Activated naive CD8-positive, alpha-beta T cell treated with anti-CD3 and anti-CD28 coated beads, Interleukin-2, amount 10 ng/mL, durations not matched to agents 7 days and 5 days (primary cell): ENCODE measurements around the gene RIMKLA. TPM values are rescaled to one million over a fixed set of nuclear protein-coding genes. Genes with fewer than 3 reads are reported as not detected.

Experiments used
- ATAC-seq: fragments of 150-1000 bp; cut with Tn5 transposase; one replicate; pipeline ENCODE4 v1.10.0; 2021; ENCODE audit warnings: low read depth, moderate library complexity
- POLR2A ChIA-PET: fragments of 350-600 bp; sonication (Branson Sonifier 250); formaldehyde crosslinking; loops from one replicate; lab custom pipeline; 2021; ENCODE audit warnings: antibody characterized with exemption; lab: Charles Lee
- DNase-seq: peaks from one replicate; pipeline ENCODE4 v3.0.0; 2021
- H3K27ac Mint-ChIP-seq: one replicate; pipeline ENCODE4 v1.8.0; 2022; ENCODE audit warnings: mild to moderate bottlenecking, mixed read lengths
- H3K27me3 Mint-ChIP-seq: one replicate; pipeline ENCODE4 v1.8.0; 2022; ENCODE audit warnings: mild to moderate bottlenecking, moderate library complexity, mixed read lengths
- H3K36me3 Mint-ChIP-seq: one replicate; pipeline ENCODE4 v1.8.0; 2021; ENCODE audit warnings: mild to moderate bottlenecking, mixed read lengths
- H3K4me1 Mint-ChIP-seq: one replicate; pipeline ENCODE4 v1.8.0; 2021; ENCODE audit warnings: mixed read lengths
- H3K4me3 Mint-ChIP-seq: one replicate; pipeline ENCODE4 v1.8.0; 2022; ENCODE audit warnings: mild to moderate bottlenecking, moderate library complexity, mixed read lengths
- H3K9me3 Mint-ChIP-seq: one replicate; pipeline ENCODE4 v1.8.0; 2021; ENCODE audit warnings: mixed read lengths
- total RNA-seq, 2 experiments: library from RNA; stranded (reverse); gene quantifications; one replicate each; pipeline ENCODE4 v1.2.3, GENCODE V29; 2021

Gene RIMKLA
- total RNA-seq, 2 experiments from 2014 or later = 3.6 to 3.7 TPM

DNA sequence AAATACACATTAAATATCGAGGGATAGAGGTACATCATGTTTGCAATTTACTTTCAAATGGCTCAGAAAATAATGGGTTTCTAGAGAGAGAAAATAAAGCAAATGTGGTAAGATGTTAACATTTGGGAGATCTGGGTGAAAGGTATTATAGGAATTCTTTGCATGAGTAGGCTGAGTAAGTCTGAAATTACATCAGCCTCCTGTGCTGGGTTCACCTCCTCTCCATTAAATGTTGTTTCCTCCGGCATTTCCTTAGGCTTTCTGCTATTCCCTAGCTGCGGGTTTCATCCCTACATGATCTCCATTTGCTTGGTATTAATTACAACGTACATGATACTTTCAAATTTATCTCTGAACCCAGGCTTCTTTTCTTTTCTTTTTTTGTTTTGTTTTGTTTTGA, 43.6 kb downstream of the RIMKLA start:
- DNase-seq (no peak), ATAC-seq (no peak)
- peaks cover 2% of the 10 kb centered on the region for H3K4me1 Mint-ChIP-seq
- no peak overlapping the region for H3K27ac Mint-ChIP-seq
- H3K36me3 Mint-ChIP-seq = no peaks in the 10 kb centered on the region
- H3K9me3 Mint-ChIP-seq = no peaks in the 10 kb centered on the region
- H3K27me3 Mint-ChIP-seq = peaks cover 4% of the 10 kb centered on the region
- POLR2A ChIA-PET = no interaction called here
- no peak overlapping the region for H3K4me3 Mint-ChIP-seq

GRCh38 chr1:42427240-42427639, 46.6 kb downstream of the RIMKLA start:
- Mint-ChIP-seq H3K4me3 (no peak overlapping the region), H3K27ac (no peak overlapping the region), H3K27me3 (peaks cover 4% of the 10 kb centered on the region), H3K36me3 (no peaks in the 10 kb centered on the region), H3K4me1 (peaks cover 2% of the 10 kb centered on the region), H3K9me3 (no peaks in the 10 kb centered on the region)
- DNase-seq (no peak), ATAC-seq (no peak)
- POLR2A ChIA-PET = interaction anchor here (0.6 kb wide), 1 partner anchor 1185 kb away, joined by 5 read pairs; the partner anchor contains the start of gene SCMH1

- Mint-ChIP-seq H3K27ac (no peak overlapping the region), H3K4me1 (peaks cover 2% of the 10 kb centered on the region), H3K36me3 (no peaks in the 10 kb centered on the region), H3K9me3 (no peaks in the 10 kb centered on the region), H3K27me3 (peaks cover 2% of the 10 kb centered on the region), H3K4me3 (no peak overlapping the region)
- POLR2A ChIA-PET = no interaction called here
- ATAC-seq (no peak), DNase-seq (no peak)
Observed at GRCh38 chr1:42429603-42430002, 49.0 kb downstream of the RIMKLA start.

DNA sequence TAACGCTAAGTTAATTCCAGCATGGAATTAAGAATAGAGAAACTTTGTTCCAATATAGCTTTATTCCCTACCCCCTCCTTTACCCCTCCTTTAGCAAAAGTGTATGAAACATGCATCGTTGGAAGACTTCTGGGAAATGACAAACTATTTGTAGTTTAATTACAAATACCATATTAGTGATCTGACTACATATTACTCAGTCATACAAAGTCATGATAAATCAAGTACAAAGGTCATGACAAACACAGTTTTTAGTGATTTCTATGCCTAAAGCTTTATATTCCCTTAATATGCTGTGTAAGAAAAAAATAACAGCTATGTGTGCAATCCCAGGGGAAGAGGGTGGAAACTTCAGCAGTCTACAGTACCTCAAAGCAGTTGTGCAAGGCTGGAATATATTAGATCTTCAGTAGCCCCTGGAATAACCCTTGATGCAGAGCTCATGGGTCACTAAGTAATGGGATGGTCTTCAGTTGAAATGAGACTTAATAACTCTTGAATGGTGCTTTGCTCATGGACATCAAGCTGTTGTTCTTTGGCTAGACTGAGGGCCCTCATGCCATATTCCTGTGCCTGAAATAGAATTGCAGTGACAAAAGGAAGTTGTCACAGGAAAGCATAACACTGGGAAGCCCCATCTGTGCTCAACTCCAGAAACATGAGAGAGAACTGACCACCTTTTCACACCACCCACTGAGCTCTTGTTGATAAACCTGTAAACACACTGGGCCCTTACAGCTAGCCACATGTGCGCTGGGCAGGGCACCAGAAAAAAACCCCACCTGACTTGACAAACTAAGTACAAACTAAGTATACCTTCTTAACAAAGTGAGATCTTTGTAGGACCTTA, 49.9 kb downstream of the RIMKLA start:
- Mint-ChIP-seq H3K27me3 (peaks cover 2% of the 10 kb centered on the region), H3K4me1 (no peaks in the 10 kb centered on the region), H3K9me3 (no peaks in the 10 kb centered on the region), H3K36me3 (no peaks in the 10 kb centered on the region), H3K27ac (no peak overlapping the region), H3K4me3 (no peak overlapping the region)
- POLR2A ChIA-PET = no interaction called here
- no peak for ATAC-seq
- DNase-seq = no peak

GRCh38 chr1:42431514-42431913, 50.9 kb downstream of the RIMKLA start:
- Mint-ChIP-seq H3K27ac (no peak overlapping the region), H3K4me3 (no peak overlapping the region), H3K36me3 (no peaks in the 10 kb centered on the region), H3K27me3 (peaks cover 2% of the 10 kb centered on the region), H3K4me1 (no peaks in the 10 kb centered on the region), H3K9me3 (no peaks in the 10 kb centered on the region)
- DNase-seq (no peak), ATAC-seq (no peak)
- POLR2A ChIA-PET = no interaction called here

GRCh38 chr1:42432714-42433113, 52.1 kb downstream of the RIMKLA start:
- H3K27ac Mint-ChIP-seq = no peak overlapping the region
- peaks cover 3% of the 10 kb centered on the region for H3K4me1 Mint-ChIP-seq
- H3K36me3 Mint-ChIP-seq = no peaks in the 10 kb centered on the region
- no peaks in the 10 kb centered on the region for H3K27me3 Mint-ChIP-seq
- DNase-seq (no peak), ATAC-seq (no peak)
- H3K9me3 Mint-ChIP-seq = no peaks in the 10 kb centered on the region
- POLR2A ChIA-PET = no interaction called here
- no peak overlapping the region for H3K4me3 Mint-ChIP-seq

- Mint-ChIP-seq H3K27ac (no peak overlapping the region), H3K36me3 (no peaks in the 10 kb centered on the region), H3K4me3 (no peak overlapping the region), H3K9me3 (no peaks in the 10 kb centered on the region), H3K27me3 (no peaks in the 10 kb centered on the region), H3K4me1 (peaks cover 3% of the 10 kb centered on the region)
- ATAC-seq = no peak
- POLR2A ChIA-PET = no interaction called here
- no peak for DNase-seq
Observed at GRCh38 chr1:42433369-42433768, 52.8 kb downstream of the RIMKLA start.

DNA sequence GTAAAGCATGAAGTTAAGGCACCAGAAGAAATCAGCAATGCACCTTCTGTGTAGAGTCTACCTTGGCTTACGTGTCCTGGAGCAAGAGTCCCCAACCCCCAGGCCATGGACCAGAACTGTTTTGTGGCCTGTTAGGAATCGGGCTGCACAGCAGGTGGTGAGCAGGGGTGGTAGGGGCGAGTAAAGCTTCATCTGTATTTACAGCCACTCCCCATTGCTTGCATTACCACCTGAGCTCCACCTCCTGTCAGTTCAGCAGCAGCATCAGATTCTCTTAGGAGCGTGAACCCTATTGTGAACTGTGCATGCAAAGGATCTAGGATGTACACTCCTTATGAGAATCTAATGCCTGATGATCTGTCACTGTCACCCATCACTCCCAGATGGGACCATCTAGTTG, 53.7 kb downstream of the RIMKLA start:
- Mint-ChIP-seq H3K27ac (no peak overlapping the region), H3K4me1 (peaks cover 3% of the 10 kb centered on the region), H3K4me3 (no peak overlapping the region), H3K9me3 (no peaks in the 10 kb centered on the region), H3K27me3 (no peaks in the 10 kb centered on the region), H3K36me3 (no peaks in the 10 kb centered on the region)
- POLR2A ChIA-PET = no interaction called here
- no peak for DNase-seq
- ATAC-seq = no peak

DNA sequence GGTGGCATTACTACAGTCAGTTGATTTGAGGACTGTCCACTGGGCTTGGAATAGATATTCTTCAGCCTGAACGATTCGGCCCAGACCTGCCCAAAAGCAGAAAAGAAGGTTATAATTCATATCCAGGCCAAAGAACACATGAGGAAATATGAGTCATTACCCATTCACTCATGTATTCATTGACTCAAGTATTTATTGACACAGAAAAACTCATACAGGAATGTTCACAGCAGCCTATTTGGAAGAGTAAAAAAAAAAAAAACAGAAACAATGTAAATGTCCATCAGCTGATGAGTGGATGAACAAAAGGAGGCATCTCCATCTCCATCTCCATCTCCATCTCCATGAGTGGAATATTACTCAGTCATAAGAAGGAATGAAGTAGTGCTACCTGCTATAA, 59.3 kb downstream of the RIMKLA start:
- H3K27ac Mint-ChIP-seq = no peak overlapping the region
- peaks cover 3% of the 10 kb centered on the region for H3K4me1 Mint-ChIP-seq
- POLR2A ChIA-PET = no interaction called here
- no peaks in the 10 kb centered on the region for H3K36me3 Mint-ChIP-seq
- no peak overlapping the region for H3K4me3 Mint-ChIP-seq
- no peaks in the 10 kb centered on the region for H3K27me3 Mint-ChIP-seq
- no peak for ATAC-seq
- no peaks in the 10 kb centered on the region for H3K9me3 Mint-ChIP-seq
- DNase-seq = no peak

DNA sequence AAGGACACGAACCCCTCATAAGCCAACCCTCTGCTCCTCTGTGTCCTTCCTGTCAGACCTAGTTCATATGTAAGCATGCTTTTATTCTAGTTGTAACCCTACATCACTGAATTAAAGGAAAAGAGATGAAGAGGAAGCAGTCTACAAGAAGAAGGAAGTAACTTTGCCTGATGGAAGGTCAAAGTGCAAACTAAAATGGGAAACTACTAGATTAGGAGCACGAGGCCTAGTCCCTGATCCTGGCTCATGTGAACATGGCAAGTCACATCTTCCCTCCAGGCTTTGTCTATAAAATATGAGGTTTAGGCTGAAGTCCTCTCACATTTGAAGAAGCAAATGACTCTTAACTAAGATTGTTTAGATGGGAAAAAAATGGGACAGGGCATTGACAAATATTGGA, 62.1 kb downstream of the RIMKLA start:
- ATAC-seq (no peak), DNase-seq (no peak)
- POLR2A ChIA-PET = no interaction called here
- H3K9me3 Mint-ChIP-seq = no peaks in the 10 kb centered on the region
- no peak overlapping the region for H3K4me3 Mint-ChIP-seq
- H3K4me1 Mint-ChIP-seq = peaks cover 2% of the 10 kb centered on the region
- no peaks in the 10 kb centered on the region for H3K27me3 Mint-ChIP-seq
- H3K36me3 Mint-ChIP-seq = no peaks in the 10 kb centered on the region
- no peak overlapping the region for H3K27ac Mint-ChIP-seq

DNA sequence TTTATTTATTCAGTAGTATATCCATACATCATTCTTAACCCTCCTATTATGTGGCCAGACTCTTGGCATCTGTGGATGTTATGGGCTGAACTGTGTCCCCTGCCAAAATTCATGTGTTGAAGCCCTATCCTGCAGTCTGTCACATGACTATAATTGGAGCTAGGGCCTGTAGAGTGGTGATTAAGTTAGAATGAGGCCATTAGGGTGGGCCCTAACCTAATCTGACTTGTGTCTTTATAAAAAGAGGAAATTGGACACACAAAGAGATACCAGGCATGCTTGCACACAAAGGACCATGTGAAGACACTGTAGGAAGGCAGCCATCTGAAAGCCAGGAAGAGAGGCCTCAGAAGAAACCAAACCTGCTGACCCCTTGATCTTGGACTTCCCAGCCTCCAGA, 68.7 kb downstream of the RIMKLA start:
- Mint-ChIP-seq H3K4me1 (peaks cover 2% of the 10 kb centered on the region), H3K36me3 (no peaks in the 10 kb centered on the region), H3K27ac (no peak overlapping the region), H3K27me3 (peaks cover 2% of the 10 kb centered on the region), H3K9me3 (no peaks in the 10 kb centered on the region), H3K4me3 (no peak overlapping the region)
- POLR2A ChIA-PET = interaction anchor here (0.5 kb wide), 1 partner anchor 12 kb away, joined by 3 read pairs; no protein-coding TSS in a partner anchor
- DNase-seq (no peak), ATAC-seq (no peak)

GRCh38 chr1:42450061-42450460, 69.5 kb downstream of the RIMKLA start:
- no peaks in the 10 kb centered on the region for H3K36me3 Mint-ChIP-seq
- DNase-seq (no peak), ATAC-seq (no peak)
- POLR2A ChIA-PET = no interaction called here
- H3K4me1 Mint-ChIP-seq = peaks cover 2% of the 10 kb centered on the region
- H3K27ac Mint-ChIP-seq = no peak overlapping the region
- no peak overlapping the region for H3K4me3 Mint-ChIP-seq
- no peaks in the 10 kb centered on the region for H3K9me3 Mint-ChIP-seq
- H3K27me3 Mint-ChIP-seq = peaks cover 2% of the 10 kb centered on the region

DNA sequence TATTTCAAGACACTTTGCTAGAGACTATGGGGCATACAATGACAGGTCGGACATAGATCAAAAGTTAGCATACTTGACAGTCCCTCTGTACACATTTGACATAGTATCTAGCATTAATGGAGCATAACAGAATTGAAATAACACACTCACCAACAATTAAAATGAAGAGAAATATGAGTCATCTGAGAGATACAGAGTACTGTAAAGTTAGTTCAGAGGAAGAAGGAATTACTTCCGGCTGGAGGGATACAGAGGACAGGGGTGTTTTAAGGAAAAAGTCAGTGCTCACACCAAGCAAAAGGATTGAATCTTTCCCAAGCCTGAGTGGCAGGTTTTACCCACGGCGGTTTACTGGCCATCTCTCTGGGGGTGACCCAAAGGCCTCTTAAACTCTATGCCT, 72.8 kb downstream of the RIMKLA start:
- Mint-ChIP-seq H3K9me3 (no peaks in the 10 kb centered on the region), H3K4me3 (no peak overlapping the region), H3K36me3 (peaks cover 6% of the 10 kb centered on the region), H3K27me3 (peaks cover 2% of the 10 kb centered on the region), H3K4me1 (peaks cover 14% of the 10 kb centered on the region), H3K27ac (no peak overlapping the region)
- POLR2A ChIA-PET = no interaction called here
- DNase-seq = no peak
- ATAC-seq = no peak

GRCh38 chr1:42454403-42454802, 73.8 kb downstream of the RIMKLA start:
- Mint-ChIP-seq H3K4me3 (no peak overlapping the region), H3K4me1 (peaks cover 20% of the 10 kb centered on the region), H3K36me3 (peaks cover 7% of the 10 kb centered on the region), H3K9me3 (no peaks in the 10 kb centered on the region), H3K27ac (no peak overlapping the region), H3K27me3 (peaks cover 2% of the 10 kb centered on the region)
- DNase-seq (no peak), ATAC-seq (no peak)
- POLR2A ChIA-PET = interaction anchor here (0.6 to 1.2 kb wide), 2 partner anchors 8 to 808 kb away, joined by 3 read pairs; partner anchors contain the start of gene CCDC30
